CD4-positive, alpha-beta T cell treated with Interleukin-12 subunit alpha and Interleukin-12 subunit beta, for 1 hour (primary cell): ENCODE results near the gene RAB35.
"Not testable (repeated sequence)": the region's sequence is repeated elsewhere in the genome, so short reads cannot be mapped to it uniquely, and the experiment has no call there.

Experiments
- DNase-seq: peaks from one replicate; pipeline ENCODE4 v3.0.0-alpha.2; 2020

Gene RAB35

GRCh38 chr12:120055231-120056000 lies 61.1 kb downstream of the RAB35 start:
- DNase-seq, result no peak

GRCh38 chr12:120054293-120054692 lies 62.3 kb downstream of the RAB35 start:
- no peak for DNase-seq

GRCh38 chr12:120051535-120051934 lies 65.0 kb downstream of the RAB35 start:
- DNase-seq, result no peak

GRCh38 chr12:120049426-120049825 lies 67.1 kb downstream of the RAB35 start:
- no peak for DNase-seq

- DNase-seq, result peak; percentile 36
Observed at GRCh38 chr12:120048263-120048662, 68.3 kb downstream of the RAB35 start.

- no peak for DNase-seq
Observed at GRCh38 chr12:120047072-120047471, 69.5 kb downstream of the RAB35 start.

- DNase-seq, result not testable (repeated sequence)
Observed at GRCh38 chr12:120045367-120045766, 71.2 kb downstream of the RAB35 start.
